GM19240 (cell line): ENCODE data around the gene MED12L.

Experiments
- DNase-seq: peaks from one replicate; pipeline ENCODE4 v3.0.0; 2011; ENCODE audit warnings: low spot score; ENCODE audit not compliant: insufficient read length

The MED12L gene

GRCh38 chr3:151285940-151286339 lies 200.5 kb downstream of the MED12L start:
- no peak for DNase-seq

DNA sequence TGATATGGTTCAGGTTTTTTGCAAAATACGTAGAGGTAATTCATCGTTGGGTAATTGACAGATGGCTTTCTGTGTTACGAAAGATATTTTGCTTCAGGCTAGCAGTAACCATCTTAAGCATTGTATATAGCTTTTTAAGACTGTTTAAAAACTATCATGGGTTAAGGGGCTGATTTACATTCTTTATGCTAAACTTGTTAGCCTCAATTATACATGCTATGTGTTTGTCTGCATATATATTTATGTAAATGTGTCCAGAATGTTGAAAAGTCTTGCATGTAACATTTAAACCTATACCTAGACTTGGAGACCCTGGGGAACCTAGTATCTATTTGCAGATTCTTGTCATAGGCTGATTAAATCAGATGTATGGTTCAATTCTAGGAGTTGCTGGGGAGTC lies 204.0 kb downstream of the MED12L start:
- DNase-seq, result no peak

DNA sequence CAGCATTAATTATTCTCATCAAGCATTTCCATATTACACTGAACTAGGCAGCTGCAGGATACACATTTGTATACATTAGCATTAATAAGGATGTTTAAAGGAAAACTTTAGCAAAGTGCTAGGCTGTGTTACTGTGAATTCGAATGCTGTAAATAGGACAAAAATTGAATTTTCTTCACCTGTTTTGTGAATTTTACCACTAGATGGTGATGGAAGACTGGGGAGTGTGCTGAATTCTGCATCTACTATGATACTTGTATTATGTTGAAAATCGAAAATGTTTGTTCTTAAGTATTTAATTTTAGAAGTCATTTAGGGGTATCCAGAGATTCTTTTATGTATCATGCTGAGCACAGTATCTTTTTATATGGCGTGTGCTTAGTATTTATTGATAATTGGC lies 205.2 kb downstream of the MED12L start:
- no peak for DNase-seq

DNA sequence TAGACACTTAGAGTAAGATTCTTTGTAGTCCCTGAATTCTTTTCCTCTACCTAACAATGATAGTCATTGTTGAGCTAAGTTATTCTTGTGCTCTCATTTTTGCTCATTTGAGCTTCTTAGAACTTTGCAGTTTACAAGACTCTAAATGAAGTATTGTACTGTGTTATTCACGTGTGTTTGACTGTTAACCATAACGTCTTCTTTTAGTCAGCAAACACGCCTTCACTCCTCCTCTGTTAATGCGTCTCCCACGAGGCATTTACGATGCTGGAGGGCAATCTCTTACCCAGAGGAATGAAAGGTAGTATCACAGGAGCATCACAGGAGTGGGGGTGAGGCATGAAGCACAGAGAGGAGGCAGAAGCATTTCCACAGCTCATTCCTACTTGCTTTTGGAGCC lies 207.7 kb downstream of the MED12L start:
- no peak for DNase-seq

GRCh38 chr3:151296226-151296625 lies 210.8 kb downstream of the MED12L start:
- no peak for DNase-seq

DNA sequence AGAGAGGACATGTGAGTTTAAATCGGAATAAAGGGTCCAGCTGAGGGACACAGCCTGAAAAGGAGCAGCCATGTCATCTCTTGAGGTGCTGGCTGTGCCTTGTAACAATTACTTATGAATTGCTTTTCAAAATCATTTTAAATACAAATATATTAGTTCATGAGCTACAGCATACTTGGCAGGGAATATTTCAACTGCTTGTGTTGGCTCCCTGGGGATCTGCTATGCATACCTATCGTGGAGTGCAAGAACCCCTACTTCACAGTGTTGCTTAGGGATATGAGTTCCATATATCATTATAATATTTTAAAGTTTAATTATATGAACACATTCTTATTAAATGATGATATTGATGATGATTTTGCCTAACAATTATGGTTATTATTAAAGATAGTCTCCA lies 212.0 kb downstream of the MED12L start:
- no peak for DNase-seq

GRCh38 chr3:151299006-151299405 lies 213.5 kb downstream of the MED12L start:
- no peak for DNase-seq

DNA sequence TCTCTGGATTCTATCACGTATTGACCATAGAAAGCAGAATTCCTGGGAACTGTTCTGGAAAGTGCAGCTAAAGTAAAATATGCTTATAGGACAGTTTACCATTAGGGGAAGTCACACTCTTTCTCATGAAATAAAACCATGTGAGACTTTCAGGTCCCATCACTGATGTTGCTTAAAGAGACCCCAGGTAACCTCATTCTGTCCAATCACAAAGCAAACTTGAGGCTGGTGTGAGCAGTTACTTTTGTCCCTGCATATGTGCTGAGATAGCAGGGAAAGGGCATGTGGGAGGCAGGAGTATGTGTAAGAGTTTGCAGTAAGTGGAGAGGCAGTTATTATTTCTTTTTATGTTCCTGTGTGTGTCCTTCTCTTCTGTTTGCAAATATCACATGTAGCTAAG lies 215.1 kb downstream of the MED12L start:
- DNase-seq, result no peak

GRCh38 chr3:151301787-151302186 lies 216.3 kb downstream of the MED12L start:
- DNase-seq, result no peak

DNA sequence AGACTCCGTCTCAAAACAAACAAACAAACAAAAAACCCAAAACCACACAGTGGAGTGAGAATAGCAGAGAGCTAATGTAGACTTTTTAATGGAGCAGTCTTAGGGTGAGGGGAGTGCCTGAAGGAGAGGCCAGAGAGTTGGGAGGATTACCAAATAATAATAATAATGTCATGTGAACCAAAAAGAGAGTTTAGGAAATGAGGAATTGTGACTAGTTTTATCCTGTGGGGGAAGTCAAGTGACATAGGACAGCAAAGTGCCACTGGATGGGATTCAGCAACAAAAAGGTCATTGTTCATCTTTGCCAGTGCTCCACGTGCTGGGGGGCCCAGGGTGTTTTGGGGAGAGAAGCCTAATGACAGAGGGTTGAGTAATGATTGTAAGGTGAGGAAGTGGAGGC lies 218.3 kb downstream of the MED12L start:
- DNase-seq, result no peak

DNA sequence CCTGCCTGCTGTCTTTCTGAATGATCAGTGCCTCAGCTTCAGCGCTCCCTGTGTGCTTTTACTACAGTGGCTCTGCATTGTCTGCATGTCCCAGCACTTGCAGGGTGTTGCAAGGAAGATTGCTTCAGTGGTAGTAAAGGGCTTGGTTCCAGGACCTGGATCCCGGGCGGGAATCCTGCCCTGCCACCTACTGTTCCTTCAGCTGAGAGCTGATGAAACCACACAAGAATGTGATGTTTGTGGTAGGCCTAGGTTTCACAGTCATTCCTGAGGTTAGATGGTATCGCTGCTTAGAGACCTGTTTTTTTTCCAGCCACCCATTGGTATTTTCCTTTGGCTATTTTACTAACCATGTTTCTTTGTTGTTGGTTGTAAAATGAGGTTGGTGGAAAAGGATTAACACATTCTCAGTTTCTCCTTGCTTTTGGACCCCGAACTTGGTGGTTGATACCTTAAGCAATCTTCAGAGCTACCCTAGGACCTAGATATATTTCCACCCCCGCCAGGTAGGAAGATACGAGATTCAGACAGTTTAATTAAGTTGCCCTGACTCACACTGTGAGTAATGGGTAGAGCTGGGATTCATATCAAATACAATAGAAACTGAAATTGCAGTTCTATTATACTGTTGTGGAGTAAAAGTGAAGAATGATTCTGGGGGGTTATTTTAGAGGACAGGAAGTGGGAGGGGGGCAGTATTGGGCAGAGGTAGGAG lies 219.8 kb downstream of the MED12L start:
- DNase-seq, result no peak

DNA sequence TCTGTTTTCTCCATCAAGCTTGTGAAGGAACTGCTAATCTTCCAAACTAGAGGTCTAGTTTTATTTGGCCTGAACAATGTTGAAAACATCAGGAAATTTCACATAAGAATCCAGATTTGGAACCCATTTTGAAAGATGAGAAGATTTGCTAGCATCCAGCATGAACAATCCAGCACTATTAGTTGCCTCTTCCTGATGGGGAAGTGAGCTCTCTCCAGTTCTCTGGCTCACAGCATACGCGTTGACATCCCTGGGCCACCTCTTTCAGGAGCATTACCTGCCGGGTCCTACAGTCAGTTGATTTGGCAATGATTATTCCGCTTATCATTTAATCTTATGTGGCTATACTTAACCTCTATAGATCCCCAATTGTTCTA lies 220.3 kb downstream of the MED12L start:
- DNase-seq, result no peak

GRCh38 chr3:151306168-151306810 lies 220.8 kb downstream of the MED12L start:
- no peak for DNase-seq

DNA sequence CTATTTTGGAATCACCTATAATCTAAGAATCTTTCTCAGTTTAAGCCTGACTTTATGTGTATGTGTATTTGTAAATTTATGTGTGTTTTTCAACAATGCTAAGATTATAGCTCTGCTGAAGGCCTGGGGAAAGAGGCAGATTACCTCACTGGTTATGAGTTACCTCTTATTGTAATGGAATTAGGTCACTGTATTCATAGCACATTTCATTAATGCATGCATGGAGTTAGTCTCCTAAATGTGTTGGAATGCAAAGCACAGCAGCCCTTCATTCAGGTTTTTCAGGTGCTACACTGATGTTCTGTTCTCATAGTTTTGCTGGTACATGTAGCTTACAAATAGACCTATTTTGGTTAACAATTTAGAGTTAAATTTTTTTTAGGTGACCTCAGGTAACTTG lies 221.7 kb downstream of the MED12L start:
- no peak for DNase-seq

- DNase-seq, result no peak
Measured at GRCh38 chr3:151307583-151308488, 222.4 kb downstream of the MED12L start.

DNA sequence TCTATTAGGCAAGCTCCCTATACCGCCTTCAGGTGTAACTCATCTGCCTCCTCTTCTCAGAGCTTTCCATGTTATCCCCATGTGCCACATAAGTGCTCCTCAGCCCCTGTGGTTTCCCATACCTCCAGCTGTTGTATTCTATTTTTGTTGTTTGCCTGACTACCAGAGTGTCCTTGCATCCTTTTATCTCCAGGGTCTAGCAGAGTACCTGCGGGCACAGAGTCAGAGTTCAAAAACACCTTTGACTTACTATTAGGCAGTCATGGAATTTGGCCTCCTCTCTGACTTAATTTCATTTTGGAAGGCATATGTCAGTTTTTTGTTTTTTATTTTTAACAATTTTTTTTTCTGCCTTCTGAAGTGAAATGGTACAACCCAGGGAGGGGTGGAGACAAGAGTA lies 224.1 kb downstream of the MED12L start:
- no peak for DNase-seq

- DNase-seq, result no peak
Measured at GRCh38 chr3:151312972-151313371, 227.5 kb downstream of the MED12L start.

- no peak for DNase-seq
Measured at GRCh38 chr3:151314137-151314536, 228.7 kb downstream of the MED12L start.

- DNase-seq, result no peak
Measured at GRCh38 chr3:151314593-151314992, 229.1 kb downstream of the MED12L start.

GRCh38 chr3:151315136-151315535 lies 229.7 kb downstream of the MED12L start:
- DNase-seq, result no peak

DNA sequence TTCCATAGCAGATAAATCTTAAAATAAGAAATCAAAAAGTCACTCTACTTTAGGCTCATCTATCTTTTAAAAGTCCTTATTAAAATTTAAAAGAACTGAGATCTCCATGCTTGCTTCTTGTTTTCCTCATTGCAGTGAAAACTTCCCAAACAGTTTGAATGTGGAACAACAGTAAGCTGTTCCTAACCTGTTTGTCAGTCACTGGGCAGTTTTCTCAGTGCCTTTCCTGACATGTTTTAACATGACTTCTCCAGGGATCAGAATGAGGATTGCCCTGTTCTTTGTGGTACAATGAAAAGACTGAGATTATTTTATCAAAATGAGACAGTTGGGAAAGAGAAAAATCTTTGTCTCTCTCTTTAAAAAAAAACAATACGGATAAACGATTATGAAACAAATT lies 230.4 kb downstream of the MED12L start:
- no peak for DNase-seq

- no peak for DNase-seq
Measured at GRCh38 chr3:151316267-151316991, 231.0 kb downstream of the MED12L start, which contains the start of gene GPR87. Gene GPR87 (minus strand): TSS chr3:151316820. CDS start chr3:151300100, 16,720 bp downstream.
